DND-41 (cell line): Measurements from ENCODE around the gene NTM.

ENCODE experiments used
- EZH2 ChIP-seq: IDR thresholded peaks from 3 replicates; pipeline ENCODE4 v1.6.1; 2012; ENCODE audit warnings: borderline replicate concordance, low read depth, mild to moderate bottlenecking, moderate library complexity, low read length, inconsistent platforms; ENCODE audit not compliant: severe bottlenecking
- TF ChIP-seq, protein P1 (sequence below): IDR thresholded peaks from 2 replicates; pipeline ENCODE4 v1.5.1; 2012; ENCODE audit warnings: borderline replicate concordance, low read length, moderate library complexity, mild to moderate bottlenecking; ENCODE audit not compliant: poor library complexity, severe bottlenecking; ENCODE audit errors: extremely low read depth

DNA sequence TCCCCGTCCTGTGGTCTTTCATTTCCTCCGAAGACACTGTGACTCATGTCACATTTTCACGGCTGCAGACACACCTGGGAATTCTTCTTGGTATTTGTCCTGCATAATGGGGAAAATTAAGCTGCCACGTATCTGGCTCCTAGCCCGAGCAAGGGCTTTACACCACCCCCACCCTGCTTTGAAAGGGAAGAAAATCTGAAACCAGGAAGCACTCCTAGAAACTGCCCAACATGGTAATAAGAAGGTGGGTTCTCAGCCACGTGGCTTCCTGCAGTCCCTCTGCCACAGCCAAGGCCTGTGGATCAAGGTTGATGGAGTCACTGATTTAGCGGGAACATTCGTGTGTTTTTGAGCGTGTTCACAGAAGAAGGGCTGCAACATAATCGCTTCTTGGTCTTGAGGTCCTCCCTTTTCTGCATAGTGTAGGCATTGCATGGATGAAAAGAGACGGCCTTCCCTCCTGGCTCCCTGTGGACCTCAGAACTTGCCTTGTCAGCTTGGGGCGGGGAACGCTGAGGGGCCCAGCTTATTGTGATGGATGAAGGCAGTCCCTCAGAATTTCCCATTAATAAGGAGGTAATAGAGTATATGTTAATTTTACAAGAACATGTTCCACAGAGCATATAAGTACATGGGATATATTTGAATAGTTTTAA lies 292.0 kb downstream of the NTM start:
- TF ChIP-seq, protein P1, sequence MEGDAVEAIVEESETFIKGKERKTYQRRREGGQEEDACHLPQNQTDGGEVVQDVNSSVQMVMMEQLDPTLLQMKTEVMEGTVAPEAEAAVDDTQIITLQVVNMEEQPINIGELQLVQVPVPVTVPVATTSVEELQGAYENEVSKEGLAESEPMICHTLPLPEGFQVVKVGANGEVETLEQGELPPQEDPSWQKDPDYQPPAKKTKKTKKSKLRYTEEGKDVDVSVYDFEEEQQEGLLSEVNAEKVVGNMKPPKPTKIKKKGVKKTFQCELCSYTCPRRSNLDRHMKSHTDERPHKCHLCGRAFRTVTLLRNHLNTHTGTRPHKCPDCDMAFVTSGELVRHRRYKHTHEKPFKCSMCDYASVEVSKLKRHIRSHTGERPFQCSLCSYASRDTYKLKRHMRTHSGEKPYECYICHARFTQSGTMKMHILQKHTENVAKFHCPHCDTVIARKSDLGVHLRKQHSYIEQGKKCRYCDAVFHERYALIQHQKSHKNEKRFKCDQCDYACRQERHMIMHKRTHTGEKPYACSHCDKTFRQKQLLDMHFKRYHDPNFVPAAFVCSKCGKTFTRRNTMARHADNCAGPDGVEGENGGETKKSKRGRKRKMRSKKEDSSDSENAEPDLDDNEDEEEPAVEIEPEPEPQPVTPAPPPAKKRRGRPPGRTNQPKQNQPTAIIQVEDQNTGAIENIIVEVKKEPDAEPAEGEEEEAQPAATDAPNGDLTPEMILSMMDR, result no peak
- TF ChIP-seq EZH2, result no peak
